HG03558 (cell line): ENCODE measurements around the gene LAMB3.

Experiments used
- ATAC-seq: cut with Tn5 transposase; IDR thresholded peaks from one replicate; pipeline ENCODE4 v1.9.1; 2021; ENCODE audit warnings: moderate number of reproducible peaks; ENCODE audit not compliant: unreplicated experiment; ENCODE audit errors: extremely low read depth

Gene LAMB3

DNA sequence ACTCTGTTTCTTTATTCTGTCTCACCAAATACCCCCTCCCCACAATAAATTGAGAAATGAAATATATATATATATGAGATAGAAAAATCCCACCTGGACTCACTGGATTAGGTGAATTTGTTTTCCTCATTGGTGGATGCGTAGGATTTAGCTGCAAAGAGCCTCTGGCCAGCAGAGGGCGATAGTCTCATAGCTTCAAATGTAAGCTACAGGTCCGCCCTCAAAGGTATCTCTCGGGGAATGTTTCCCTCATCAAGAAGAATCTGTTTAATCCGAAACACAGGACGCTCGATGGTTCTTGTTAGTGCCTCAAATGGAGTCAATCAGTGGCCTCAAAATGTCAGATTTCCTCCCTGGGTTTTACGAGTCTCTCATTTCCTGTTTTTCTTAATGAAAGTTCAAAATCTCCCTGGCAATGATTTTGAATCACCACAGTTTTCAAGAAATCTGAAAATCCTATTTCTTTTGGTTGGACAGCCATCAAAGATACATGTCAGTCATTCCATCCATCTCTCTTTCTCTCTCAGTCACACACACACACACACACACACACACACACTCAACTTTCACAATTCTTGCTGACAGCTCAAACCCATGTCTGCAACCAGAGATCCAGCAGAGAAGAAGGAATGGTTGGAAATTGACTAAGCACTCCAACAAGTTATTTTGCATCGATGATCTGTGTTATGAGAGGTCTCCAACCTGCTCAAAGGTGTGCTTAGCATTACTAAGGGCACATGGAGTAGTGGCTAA lies 82.6 kb downstream of the LAMB3 start:
- no peak for ATAC-seq

DNA sequence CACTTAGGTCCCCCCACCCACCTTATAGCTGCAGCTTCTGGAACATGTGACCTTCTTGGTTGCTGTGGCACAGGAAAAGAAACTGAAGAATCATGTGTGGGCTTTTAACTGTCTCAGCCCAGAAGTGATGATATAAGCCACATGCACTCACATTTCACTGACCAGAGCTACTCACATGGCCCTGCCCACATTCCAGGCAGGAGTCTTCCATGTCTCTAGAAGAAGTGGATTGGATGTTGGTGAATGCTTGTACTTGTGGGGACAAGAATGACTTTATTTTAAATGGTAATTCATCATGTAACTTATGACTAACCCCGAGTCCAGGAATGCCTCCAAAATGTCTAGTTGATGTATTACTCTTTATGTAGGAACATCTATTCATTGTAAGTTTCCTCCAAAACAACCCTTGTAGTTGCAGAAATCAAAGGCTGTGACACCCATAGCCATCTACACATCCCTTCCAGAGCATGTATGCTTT lies 84.5 kb downstream of the LAMB3 start:
- no peak for ATAC-seq

DNA sequence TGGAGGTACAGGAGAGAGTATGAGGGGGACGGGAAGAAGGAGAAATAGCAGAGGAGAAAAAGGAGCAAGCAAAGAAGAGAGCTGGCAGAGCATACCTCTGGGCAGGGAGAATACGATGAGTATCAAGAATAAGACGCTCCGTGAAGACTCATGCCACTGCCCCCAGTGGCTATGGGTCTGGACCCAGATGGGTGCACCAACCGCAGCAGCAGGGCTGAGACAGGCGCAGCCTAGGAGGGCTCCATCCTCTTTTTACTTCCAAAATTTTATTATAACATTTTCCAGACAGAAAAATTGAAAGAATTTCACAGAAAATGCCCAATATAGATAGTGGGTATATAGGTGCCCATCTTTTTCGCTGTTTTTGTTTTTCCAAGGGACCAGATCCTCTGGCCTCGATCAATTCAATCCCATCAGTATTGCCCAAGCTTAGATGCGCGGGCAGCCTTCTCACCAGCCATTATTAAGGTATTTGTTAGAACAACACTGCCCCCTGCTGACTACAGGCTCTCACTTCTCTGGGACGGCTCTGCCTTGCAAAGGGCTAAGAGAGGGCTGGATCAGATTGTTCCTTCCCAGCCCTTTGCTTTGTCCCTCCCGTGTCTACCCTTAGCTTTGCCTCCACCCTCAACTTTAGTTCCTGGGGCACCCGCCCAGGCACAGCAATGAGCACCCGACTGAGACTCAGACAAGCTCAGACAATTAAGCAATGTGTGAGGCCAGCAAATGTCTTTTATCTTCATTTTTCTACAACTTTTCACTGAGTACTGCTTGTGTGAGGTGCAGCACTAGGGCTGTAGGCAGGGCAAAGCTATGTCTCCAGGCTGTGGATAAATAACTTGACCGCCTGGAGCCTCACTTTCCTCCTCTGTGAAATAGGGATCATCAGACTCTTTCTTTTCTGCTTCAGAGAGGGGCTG lies 86.2 kb downstream of the LAMB3 start:
- peak; percentile 76 for ATAC-seq
